ENCODE data around the gene RASGEF1C.

- TF ChIP-seq, protein P1, sequence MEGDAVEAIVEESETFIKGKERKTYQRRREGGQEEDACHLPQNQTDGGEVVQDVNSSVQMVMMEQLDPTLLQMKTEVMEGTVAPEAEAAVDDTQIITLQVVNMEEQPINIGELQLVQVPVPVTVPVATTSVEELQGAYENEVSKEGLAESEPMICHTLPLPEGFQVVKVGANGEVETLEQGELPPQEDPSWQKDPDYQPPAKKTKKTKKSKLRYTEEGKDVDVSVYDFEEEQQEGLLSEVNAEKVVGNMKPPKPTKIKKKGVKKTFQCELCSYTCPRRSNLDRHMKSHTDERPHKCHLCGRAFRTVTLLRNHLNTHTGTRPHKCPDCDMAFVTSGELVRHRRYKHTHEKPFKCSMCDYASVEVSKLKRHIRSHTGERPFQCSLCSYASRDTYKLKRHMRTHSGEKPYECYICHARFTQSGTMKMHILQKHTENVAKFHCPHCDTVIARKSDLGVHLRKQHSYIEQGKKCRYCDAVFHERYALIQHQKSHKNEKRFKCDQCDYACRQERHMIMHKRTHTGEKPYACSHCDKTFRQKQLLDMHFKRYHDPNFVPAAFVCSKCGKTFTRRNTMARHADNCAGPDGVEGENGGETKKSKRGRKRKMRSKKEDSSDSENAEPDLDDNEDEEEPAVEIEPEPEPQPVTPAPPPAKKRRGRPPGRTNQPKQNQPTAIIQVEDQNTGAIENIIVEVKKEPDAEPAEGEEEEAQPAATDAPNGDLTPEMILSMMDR (IDR thresholded peaks at IDR 0.05) = no peak
- TF ChIP-seq POLR2A (IDR thresholded peaks at IDR 0.05) = no peak
Observed at GRCh38 chr5:180140079-180140554, 68.9 kb downstream of the RASGEF1C start.
